Measurements from ENCODE around the gene EGFL8.

- TF ChIP-seq EP300 (IDR thresholded peaks at IDR 0.05) (no peak), POLR2A (IDR thresholded peaks at IDR 0.05) (no peak)
These were observed 47.7 kb upstream of the EGFL8 start for GRCh38 chr6:32116674-32117073.

Measured in tibial nerve (tissue), 3 donors.